Hepatocyte (in vitro differentiated cells): Measurements from ENCODE around the gene OAF.

Source experiments
- CTCF ChIP-seq: fragments of 200-600 bp; sonication (generic); IDR thresholded peaks from 2 replicates; pipeline ENCODE4 v1.5.1; 2016; ENCODE audit warnings: antibody characterized with exemption, mild to moderate bottlenecking; ENCODE audit not compliant: poor library complexity
- EZH2 ChIP-seq: fragments of 200-600 bp; sonication (generic); IDR thresholded peaks from 2 replicates; pipeline ENCODE4 v1.6.1; 2016; ENCODE audit warnings: antibody characterized with exemption, mild to moderate bottlenecking, borderline replicate concordance
- EZH2phosphoT487 ChIP-seq: fragments of 200-600 bp; sonication (generic); IDR thresholded peaks from one replicate; pipeline ENCODE4 v1.6.1; 2018; ENCODE audit warnings: antibody characterized with exemption, mild to moderate bottlenecking, low read depth, moderate library complexity; ENCODE audit not compliant: unreplicated experiment, severe bottlenecking

- TF ChIP-seq CTCF = no peak
- no peak for TF ChIP-seq EZH2
- no peak for TF ChIP-seq EZH2phosphoT487
Measured at GRCh38 chr11:120219232-120219937, 8.6 kb downstream of the OAF start.
